Neural cell (in vitro differentiated cells): ENCODE measurements around the gene ATF7IP. TPM values are rescaled to one million over a fixed set of nuclear protein-coding genes. Genes with fewer than 3 reads are reported as not detected.
"Not testable (repeated sequence)": the region's sequence is repeated elsewhere in the genome, so short reads cannot be mapped to it uniquely, and the experiment has no call there.

Experiments used
- H2AFZ ChIP-seq: fragments of 200-600, 300-800 bp; sonication (generic), shearing (Covaris generic); 2 replicates; pipeline ENCODE4 v1.6.0; 2014; ENCODE audit warnings: low read depth, mild to moderate bottlenecking, antibody characterized with exemption, low read length, moderate library complexity
- H3F3A ChIP-seq: fragments of 200-600 bp; shearing (Covaris generic); 2 replicates; pipeline ENCODE4 v1.6.1; 2016; ENCODE audit warnings: mild to moderate bottlenecking, moderate library complexity, mixed read lengths, antibody characterized with exemption, low read length; ENCODE audit not compliant: insufficient read depth, poor library complexity, severe bottlenecking
- H3K27ac ChIP-seq: fragments of 200-600, 300-800 bp; sonication (generic), shearing (Covaris generic); 2 replicates; pipeline ENCODE4 v1.5.1; 2014; ENCODE audit warnings: mild to moderate bottlenecking, low read length, moderate library complexity
- H3K27me3 ChIP-seq: fragments of 300-800, 200-600 bp; sonication (generic), shearing (Covaris generic); 2 replicates; pipeline ENCODE4 v1.6.0; 2014; ENCODE audit warnings: mild to moderate bottlenecking, low read depth, low read length, moderate library complexity; ENCODE audit not compliant: insufficient read depth
- H3K36me3 ChIP-seq: fragments of 300-800, 200-600 bp; sonication (generic), shearing (Covaris generic); 2 replicates; pipeline ENCODE4 v1.5.1; 2014; ENCODE audit warnings: mild to moderate bottlenecking, antibody characterized with exemption, low read length, moderate library complexity; ENCODE audit not compliant: insufficient read depth
- H3K4me2 ChIP-seq: fragments of 300-800, 200-600 bp; sonication (generic), shearing (Covaris generic); 2 replicates; pipeline ENCODE4 v1.6.0; 2014; ENCODE audit warnings: mild to moderate bottlenecking, low read length
- H3K4me3 ChIP-seq: fragments of 300-800, 200-600 bp; sonication (generic), shearing (Covaris generic); 2 replicates; pipeline ENCODE4 v1.5.1; 2014; ENCODE audit warnings: mild to moderate bottlenecking, low read length, moderate library complexity
- H3K79me2 ChIP-seq: fragments of 200-600 bp; shearing (Covaris generic); replicated peaks from 2 replicates; pipeline ENCODE4 v1.6.0; 2014; ENCODE audit warnings: mild to moderate bottlenecking, low read length, moderate library complexity; ENCODE audit not compliant: insufficient read depth
- H3K9ac ChIP-seq: fragments of 300-800, 200-600 bp; sonication (generic), shearing (Covaris generic); 2 replicates; pipeline ENCODE4 v1.6.1; 2016; ENCODE audit warnings: mild to moderate bottlenecking, low read length, mixed read lengths
- H3K9me2 ChIP-seq: fragments of 200-600 bp; shearing (Covaris generic); 2 replicates; pipeline ENCODE4 v1.6.1; 2016; ENCODE audit warnings: mild to moderate bottlenecking, low read length, mixed read lengths; ENCODE audit not compliant: insufficient read depth
- H3K9me3 ChIP-seq: fragments of 200-600, 300-800 bp; sonication (generic), shearing (Covaris generic); 2 replicates; pipeline ENCODE4 v1.6.1; 2016; ENCODE audit warnings: mild to moderate bottlenecking, mixed run types, low read length, moderate library complexity, mixed read lengths
- H4K20me1 ChIP-seq: fragments of 200-600 bp; shearing (Covaris generic); 2 replicates; pipeline ENCODE4 v1.6.1; 2016; ENCODE audit warnings: mild to moderate bottlenecking, mixed run types; ENCODE audit not compliant: insufficient read depth
- EP300 ChIP-seq: fragments of 450-650 bp; conservative IDR thresholded peaks from 2 replicates; pipeline ENCODE4 v1.6.1; 2014; ENCODE audit warnings: antibody characterized with exemption, mild to moderate bottlenecking, moderate library complexity; ENCODE audit not compliant: poor library complexity, severe bottlenecking
- EZH2 ChIP-seq: fragments of 200-600, 300-800 bp; shearing (Covaris generic), sonication (generic); IDR thresholded peaks from 2 replicates; pipeline ENCODE4 v1.6.1; 2014; ENCODE audit warnings: antibody characterized with exemption, low read length, borderline replicate concordance, mild to moderate bottlenecking; ENCODE audit not compliant: insufficient read depth, poor library complexity, severe bottlenecking
- MXI1 ChIP-seq: fragments of 450-650 bp; conservative IDR thresholded peaks from 2 replicates; pipeline ENCODE4 v1.6.1; 2014; ENCODE audit warnings: antibody characterized with exemption, mild to moderate bottlenecking; ENCODE audit not compliant: poor library complexity, severe bottlenecking
- POLR2AphosphoS5 ChIP-seq: IDR thresholded peaks from 2 replicates; pipeline ENCODE4 v1.6.1; 2012
- RAD21 ChIP-seq: fragments of 450-650 bp; conservative IDR thresholded peaks from 2 replicates; pipeline ENCODE4 v1.6.1; 2014; ENCODE audit warnings: antibody characterized with exemption, mild to moderate bottlenecking, moderate library complexity
- REST ChIP-seq: IDR thresholded peaks from 2 replicates; pipeline ENCODE4 v1.6.1; 2012; ENCODE audit warnings: borderline replicate concordance
- SMC3 ChIP-seq: fragments of 450-650 bp; conservative IDR thresholded peaks from 2 replicates; pipeline ENCODE4 v1.6.1; 2014; ENCODE audit warnings: antibody characterized with exemption, mild to moderate bottlenecking, moderate library complexity; ENCODE audit not compliant: poor library complexity
- TAF1 ChIP-seq: IDR thresholded peaks from 2 replicates; pipeline ENCODE4 v1.6.1; 2012; ENCODE audit warnings: low read depth
- polyA minus RNA-seq: library from RNA; depleted of rRNA, polyadenylated mRNA; stranded (reverse); fragments of >200 nt; gene quantifications from 2 replicates; pipeline ENCODE4 v1.2.3, GENCODE V29; 2014
- polyA plus RNA-seq: library from polyadenylated mRNA; depleted of rRNA; stranded (reverse); fragments of >200 nt; gene quantifications from 2 replicates; pipeline ENCODE4 v1.2.3, GENCODE V29; 2014
- TF ChIP-seq, protein P1 (sequence below): fragments of 450-650 bp; IDR thresholded peaks from 2 replicates; pipeline ENCODE4 v1.5.1; 2014; ENCODE audit warnings: antibody characterized with exemption, mild to moderate bottlenecking, moderate library complexity; ENCODE audit not compliant: poor library complexity, severe bottlenecking

The ATF7IP gene
- 34.8 and 36.0 TPM in 2 replicates for polyA plus RNA-seq
- 210 and 299 TPM in 2 replicates for polyA minus RNA-seq

DNA sequence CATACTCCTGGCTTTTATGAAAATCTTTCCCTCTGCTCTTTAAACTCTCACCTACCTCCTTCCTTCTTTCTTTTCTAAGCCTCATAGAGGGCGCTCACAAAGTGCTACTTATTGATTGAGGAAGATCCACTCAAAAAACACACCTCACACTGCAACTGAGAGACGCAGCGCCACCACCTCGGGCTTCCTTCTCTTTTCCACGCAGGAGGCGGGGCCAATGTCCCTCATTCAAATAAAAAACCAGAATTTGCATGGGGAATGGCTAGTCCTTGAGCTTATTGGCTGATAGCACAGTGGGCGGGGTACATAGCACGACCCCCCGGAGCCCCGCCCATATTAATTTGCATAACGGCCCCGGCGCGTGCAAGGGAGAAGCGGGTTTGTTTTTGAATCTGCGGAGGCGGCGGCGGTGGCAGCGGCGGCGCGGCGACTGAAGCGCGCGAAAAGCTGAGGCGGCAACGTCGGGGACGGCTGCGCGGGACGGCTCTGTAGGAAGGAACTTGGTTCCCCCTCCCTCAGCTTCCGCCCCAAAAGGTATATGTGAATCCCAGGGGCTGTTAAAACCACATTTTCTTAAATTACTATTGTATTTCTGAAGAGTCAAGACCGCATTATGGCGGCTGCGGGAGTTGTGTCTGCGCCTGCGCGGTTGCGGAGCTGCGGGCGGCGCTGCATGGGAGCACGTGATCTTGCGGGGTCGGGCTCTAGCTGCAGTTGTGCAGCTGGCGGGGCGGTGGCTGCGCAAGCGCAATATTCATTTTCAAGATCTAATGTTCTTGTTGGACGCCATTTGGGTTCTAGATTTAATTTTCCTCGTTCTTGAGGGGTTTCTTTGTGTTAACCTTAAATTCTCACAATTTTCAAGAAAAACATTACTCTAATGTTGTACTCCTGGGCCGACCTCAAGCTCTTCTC lies at the start of gene ATF7IP:
Gene ATF7IP (plus strand): TSS at position 389 of the 915 bp plus-strand sequence. CDS start 58,234 bp downstream, outside the sequence.
- Histone ChIP-seq H4K20me1 (no peaks in the 10 kb centered on the region), H3K9me2 (no peaks in the 10 kb centered on the region), H3K9ac (peak within 1 kb of the TSS; percentile 74), H3K9me3 (no peaks in the 10 kb centered on the region), H3F3A (peaks cover 2% of the 10 kb centered on the region), H3K4me2 (peak within 1 kb of the TSS; percentile 54), H3K27ac (peak within 1 kb of the TSS; percentile 91), H2AFZ (peak within 1 kb of the TSS; percentile 27), H3K36me3 (no peaks in the 10 kb centered on the region), H3K79me2 (peaks cover 41% of the 10 kb centered on the region), H3K4me3 (peak within 1 kb of the TSS; percentile 64), H3K27me3 (no peaks in the 10 kb centered on the region)
- TF ChIP-seq, protein P1, sequence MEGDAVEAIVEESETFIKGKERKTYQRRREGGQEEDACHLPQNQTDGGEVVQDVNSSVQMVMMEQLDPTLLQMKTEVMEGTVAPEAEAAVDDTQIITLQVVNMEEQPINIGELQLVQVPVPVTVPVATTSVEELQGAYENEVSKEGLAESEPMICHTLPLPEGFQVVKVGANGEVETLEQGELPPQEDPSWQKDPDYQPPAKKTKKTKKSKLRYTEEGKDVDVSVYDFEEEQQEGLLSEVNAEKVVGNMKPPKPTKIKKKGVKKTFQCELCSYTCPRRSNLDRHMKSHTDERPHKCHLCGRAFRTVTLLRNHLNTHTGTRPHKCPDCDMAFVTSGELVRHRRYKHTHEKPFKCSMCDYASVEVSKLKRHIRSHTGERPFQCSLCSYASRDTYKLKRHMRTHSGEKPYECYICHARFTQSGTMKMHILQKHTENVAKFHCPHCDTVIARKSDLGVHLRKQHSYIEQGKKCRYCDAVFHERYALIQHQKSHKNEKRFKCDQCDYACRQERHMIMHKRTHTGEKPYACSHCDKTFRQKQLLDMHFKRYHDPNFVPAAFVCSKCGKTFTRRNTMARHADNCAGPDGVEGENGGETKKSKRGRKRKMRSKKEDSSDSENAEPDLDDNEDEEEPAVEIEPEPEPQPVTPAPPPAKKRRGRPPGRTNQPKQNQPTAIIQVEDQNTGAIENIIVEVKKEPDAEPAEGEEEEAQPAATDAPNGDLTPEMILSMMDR, result peak; percentile 60
- peak; percentile 55 for TF ChIP-seq RAD21
- peak; percentile 67 for TF ChIP-seq EP300
- no peak for TF ChIP-seq EZH2
- peak; percentile 85 for TF ChIP-seq REST
- peak; percentile 92 for TF ChIP-seq POLR2AphosphoS5
- TF ChIP-seq MXI1, result peak; percentile 89
- TF ChIP-seq SMC3, result peak; percentile 53
- peak; percentile 48 for TF ChIP-seq TAF1

GRCh38 chr12:14317362-14318146 lies 47.9 kb upstream of the ATF7IP start:
- Histone ChIP-seq H3K27me3 (no peaks in the 10 kb centered on the region), H3K36me3 (no peaks in the 10 kb centered on the region), H3K9me2 (no peaks in the 10 kb centered on the region), H2AFZ (no peak overlapping the region), H3K27ac (no peak overlapping the region), H3K9me3 (no peaks in the 10 kb centered on the region), H3K4me3 (no peak overlapping the region), H4K20me1 (no peaks in the 10 kb centered on the region), H3K4me2 (no peak overlapping the region), H3K9ac (no peak overlapping the region), H3K79me2 (no peaks in the 10 kb centered on the region), H3F3A (no peaks in the 10 kb centered on the region)
- TF ChIP-seq, protein P1, result no peak
- no peak for TF ChIP-seq POLR2AphosphoS5
- TF ChIP-seq TAF1, result no peak
- no peak for TF ChIP-seq MXI1
- TF ChIP-seq RAD21, result no peak

DNA sequence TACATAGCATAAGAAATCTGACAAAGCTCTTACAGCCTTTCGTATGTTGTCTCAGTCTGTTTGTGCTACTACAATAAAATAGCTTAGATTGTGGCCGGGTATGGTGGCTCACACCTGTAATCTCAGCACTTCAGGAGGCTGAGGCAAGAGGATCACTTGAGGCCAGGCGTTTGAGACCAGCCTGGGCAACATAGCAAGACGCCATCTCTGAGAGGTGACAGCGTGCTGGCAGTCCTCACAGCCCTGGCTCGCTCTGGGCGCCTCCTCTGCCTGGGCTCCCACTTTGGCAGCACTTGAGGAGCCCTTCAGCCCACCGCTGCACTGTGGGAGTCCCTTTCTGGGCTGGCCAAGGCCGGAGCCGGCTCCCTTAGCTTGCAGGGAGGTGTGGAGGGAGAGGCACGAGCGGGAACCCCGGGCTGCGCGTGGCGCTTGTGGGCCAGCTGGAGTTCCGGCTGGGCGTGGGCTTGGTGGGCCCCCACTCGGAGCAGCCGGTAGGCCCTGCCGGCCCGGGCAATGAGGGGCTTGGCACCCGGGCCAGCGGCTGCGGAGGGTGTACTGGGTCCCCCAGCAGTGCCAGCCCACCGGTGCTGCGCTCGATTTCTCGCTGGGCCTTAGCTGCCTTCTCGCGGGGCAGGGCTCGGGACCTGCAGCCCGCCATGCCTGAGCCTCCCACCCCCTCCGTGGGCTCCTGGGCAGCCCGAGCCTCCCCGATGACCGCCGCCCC lies 45.6 kb upstream of the ATF7IP start:
- H2AFZ ChIP-seq, H3K9ac ChIP-seq, H3K9me3 ChIP-seq, H3K27ac ChIP-seq, H4K20me1 ChIP-seq, H3F3A ChIP-seq, H3K79me2 ChIP-seq, H3K4me2 ChIP-seq, H3K9me2 ChIP-seq, H3K4me3 ChIP-seq, H3K36me3 ChIP-seq, H3K27me3 ChIP-seq: not testable (repeated sequence)
